ENCODE data around the gene PTPA.
"Not testable (repeated sequence)": the region's sequence is repeated elsewhere in the genome, so short reads cannot be mapped to it uniquely, and the experiment has no call there.

PTPA gene

DNA sequence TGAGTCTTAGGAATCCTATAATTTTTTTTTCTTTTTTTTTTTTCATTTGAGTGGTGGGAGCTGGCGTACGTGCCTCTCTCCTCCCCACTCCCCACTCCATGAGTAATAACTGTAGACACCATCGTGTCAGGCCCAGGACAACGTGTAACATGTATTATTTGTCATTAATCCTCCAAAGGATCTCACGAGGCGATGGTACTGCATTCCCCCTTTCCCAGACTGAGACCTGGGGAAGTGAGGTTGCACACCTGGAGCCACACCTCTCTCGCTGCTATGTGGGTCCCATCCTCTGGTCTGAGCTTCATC, 73.0 kb downstream of the PTPA start:
- H3K36me3 ChIP-seq: no peaks in the 10 kb centered on the region
- TF ChIP-seq, protein P1, sequence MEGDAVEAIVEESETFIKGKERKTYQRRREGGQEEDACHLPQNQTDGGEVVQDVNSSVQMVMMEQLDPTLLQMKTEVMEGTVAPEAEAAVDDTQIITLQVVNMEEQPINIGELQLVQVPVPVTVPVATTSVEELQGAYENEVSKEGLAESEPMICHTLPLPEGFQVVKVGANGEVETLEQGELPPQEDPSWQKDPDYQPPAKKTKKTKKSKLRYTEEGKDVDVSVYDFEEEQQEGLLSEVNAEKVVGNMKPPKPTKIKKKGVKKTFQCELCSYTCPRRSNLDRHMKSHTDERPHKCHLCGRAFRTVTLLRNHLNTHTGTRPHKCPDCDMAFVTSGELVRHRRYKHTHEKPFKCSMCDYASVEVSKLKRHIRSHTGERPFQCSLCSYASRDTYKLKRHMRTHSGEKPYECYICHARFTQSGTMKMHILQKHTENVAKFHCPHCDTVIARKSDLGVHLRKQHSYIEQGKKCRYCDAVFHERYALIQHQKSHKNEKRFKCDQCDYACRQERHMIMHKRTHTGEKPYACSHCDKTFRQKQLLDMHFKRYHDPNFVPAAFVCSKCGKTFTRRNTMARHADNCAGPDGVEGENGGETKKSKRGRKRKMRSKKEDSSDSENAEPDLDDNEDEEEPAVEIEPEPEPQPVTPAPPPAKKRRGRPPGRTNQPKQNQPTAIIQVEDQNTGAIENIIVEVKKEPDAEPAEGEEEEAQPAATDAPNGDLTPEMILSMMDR (IDR thresholded peaks at IDR 0.05): no peak
- peaks cover 0 to under 1% (median 0%) of the 10 kb centered on the region in 4 donors for H3K4me1 ChIP-seq
- no peak overlapping the region for H3K27ac ChIP-seq
- no peaks in the 10 kb centered on the region for H3K9me3 ChIP-seq
- intact Hi-C loops (cut with DNase I; ENCODE audit: low total_unique reads): loop anchor here (5.0 kb wide), 1 partner anchor 63 kb away; no protein-coding TSS in a partner anchor
- H3K27me3 ChIP-seq: no peaks in the 10 kb centered on the region
- no peak for DNase-seq
- H3K4me3 ChIP-seq: no peak overlapping the region

DNA sequence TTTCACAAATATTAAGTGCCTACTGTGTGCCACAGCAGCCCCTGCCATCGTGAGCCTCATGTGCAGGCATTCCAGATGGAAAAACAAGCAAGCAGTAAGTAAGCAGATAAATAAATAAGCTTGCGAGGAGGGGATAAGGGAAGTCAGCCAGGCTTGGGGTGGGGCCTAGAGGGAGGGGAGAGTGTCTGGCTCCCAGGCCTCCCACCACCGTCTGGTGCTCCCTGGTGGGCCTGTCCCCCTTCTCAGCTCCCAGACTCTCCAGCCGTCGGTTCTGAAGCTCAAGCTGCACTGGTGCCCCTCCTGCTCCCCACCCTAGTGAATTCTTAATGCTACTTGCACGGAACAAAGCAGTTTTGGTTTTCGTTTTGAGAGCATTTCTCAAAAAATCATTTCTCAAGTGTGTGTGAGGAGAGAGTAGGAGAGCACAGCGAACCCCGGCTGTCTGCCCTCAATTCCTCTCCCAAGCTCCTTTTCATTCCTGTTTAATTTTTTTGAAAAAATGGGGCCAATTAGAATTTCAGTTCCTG, 73.4 kb downstream of the PTPA start:
- H3K27ac ChIP-seq: no peak overlapping the region
- no peaks in the 10 kb centered on the region for H3K9me3 ChIP-seq
- no peaks in the 10 kb centered on the region for H3K4me1 ChIP-seq
- intact Hi-C loops (cut with DNase I; ENCODE audit: low total_unique reads): loop anchor here (5.0 kb wide), 1 partner anchor 63 kb away; no protein-coding TSS in a partner anchor
- DNase-seq: no peak
- H3K4me3 ChIP-seq: no peak overlapping the region
- TF ChIP-seq, protein P1 (IDR thresholded peaks at IDR 0.05): no peak
- no peaks in the 10 kb centered on the region for H3K36me3 ChIP-seq
- no peaks in the 10 kb centered on the region for H3K27me3 ChIP-seq

DNA sequence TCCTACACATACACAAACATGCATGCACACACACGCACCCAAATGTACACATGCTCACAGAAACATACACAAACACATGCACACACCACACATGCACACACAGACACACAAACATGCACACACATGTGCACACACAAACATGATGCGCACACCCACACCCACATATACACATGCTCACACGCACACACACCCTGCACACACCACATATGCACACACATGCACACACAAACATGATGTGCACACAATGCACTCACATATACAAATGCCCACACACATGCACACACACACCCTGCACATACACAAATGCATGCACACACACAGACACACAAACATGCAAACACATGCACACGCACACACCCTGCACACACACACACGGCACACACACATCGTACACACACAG, 74.2 kb downstream of the PTPA start:
- Histone ChIP-seq H3K4me1 (no peaks in the 10 kb centered on the region), H3K4me3 (no peak overlapping the region), H3K9me3 (no peaks in the 10 kb centered on the region), H3K27ac (no peak overlapping the region), H3K36me3 (no peaks in the 10 kb centered on the region), H3K27me3 (no peaks in the 10 kb centered on the region)
- no peak for DNase-seq
- TF ChIP-seq, protein P1 (IDR thresholded peaks at IDR 0.05): no peak
- intact Hi-C loops (cut with DNase I; ENCODE audit: low total_unique reads): no loop called here

DNA sequence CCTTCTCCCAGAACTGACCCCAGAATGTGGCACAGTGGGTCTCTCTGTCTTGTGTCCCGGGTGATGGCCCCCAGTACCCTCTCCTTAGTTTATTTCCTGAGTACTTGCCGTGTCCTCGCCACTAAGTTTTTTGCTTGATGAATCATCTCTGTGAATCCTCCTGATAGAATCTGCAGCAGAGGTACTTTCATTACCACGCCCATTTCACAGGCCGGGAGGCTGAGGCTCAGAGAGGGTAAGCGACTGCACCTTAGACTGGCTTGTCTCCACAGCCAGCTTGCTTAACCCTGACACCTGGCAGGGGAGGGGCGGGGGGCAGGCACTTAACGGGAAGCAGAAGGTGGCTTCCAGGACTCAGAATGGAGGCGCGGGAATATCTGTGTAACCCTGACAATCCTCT, 74.8 kb downstream of the PTPA start:
- no peak for DNase-seq
- Histone ChIP-seq H3K27me3 (no peaks in the 10 kb centered on the region), H3K4me3 (no peak overlapping the region), H3K27ac (no peak overlapping the region), H3K36me3 (no peaks in the 10 kb centered on the region), H3K9me3 (no peaks in the 10 kb centered on the region), H3K4me1 (no peaks in the 10 kb centered on the region)
- TF ChIP-seq, protein P1 (IDR thresholded peaks at IDR 0.05): no peak
- intact Hi-C loops (cut with DNase I; ENCODE audit: low total_unique reads): no loop called here

DNA sequence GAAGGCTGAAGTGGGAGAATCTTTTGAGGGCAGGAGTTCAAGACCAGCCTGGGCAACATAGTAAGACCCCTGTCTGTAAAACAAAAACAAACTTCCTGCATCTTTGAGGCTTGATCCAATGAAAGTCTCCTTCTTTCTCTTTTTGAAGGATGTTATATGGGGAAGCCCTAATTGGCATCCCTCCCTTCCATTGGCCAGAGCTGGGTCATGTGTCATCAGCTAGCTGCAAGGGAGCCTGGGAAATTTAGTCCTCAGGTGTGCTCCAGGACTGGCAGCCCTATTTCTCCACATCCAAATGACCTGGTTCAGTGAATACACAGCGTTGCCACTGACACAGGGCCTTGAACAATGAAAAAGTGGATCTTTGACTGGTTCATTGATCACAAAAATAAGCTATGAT, 75.8 kb downstream of the PTPA start:
- Histone ChIP-seq H3K27ac (no peak overlapping the region), H3K27me3 (no peaks in the 10 kb centered on the region), H3K9me3 (peaks cover 0 to 1% (median 0%) of the 10 kb centered on the region in 3 donors), H3K4me1 (no peaks in the 10 kb centered on the region), H3K4me3 (no peak overlapping the region), H3K36me3 (no peaks in the 10 kb centered on the region)
- DNase-seq: no peak
- TF ChIP-seq, protein P1 (IDR thresholded peaks at IDR 0.05): no peak
- intact Hi-C loops (cut with DNase I; ENCODE audit: low total_unique reads): no loop called here

DNA sequence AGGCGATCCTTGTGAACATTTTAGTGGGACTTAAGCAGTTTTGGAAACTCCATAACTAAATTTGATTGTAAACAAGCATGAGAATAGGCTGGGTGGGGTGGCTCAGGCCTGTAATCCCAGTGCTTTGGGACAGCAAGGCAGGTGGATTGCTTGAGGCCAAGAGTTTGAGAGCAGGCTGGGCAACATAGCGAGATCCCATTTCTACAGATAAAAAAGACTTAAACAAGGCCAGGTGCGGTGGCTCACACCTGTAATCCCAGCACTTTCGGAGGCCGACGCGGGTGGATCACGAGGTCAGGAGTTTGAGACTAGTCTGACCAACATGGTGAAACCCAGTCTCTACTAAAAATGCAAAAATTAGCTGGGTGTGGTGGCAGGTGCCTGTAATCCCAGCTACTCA, 78.8 kb downstream of the PTPA start:
- H3K27me3 ChIP-seq; H3K27ac ChIP-seq; DNase-seq; H3K4me1 ChIP-seq; H3K9me3 ChIP-seq; H3K4me3 ChIP-seq; H3K36me3 ChIP-seq; intact Hi-C loops (cut with DNase I; ENCODE audit: low total_unique reads): not testable (repeated sequence)
